SH-SY5Y (cell line): ENCODE measurements around the gene ETFA.

Experiments used
- GATA2 ChIP-seq: IDR thresholded peaks from 2 replicates; pipeline ENCODE4 v1.6.1; 2011; ENCODE audit warnings: mild to moderate bottlenecking, low read depth, low read length
- GATA3 ChIP-seq: IDR thresholded peaks from 2 replicates; pipeline ENCODE4 v1.6.1; 2011; ENCODE audit warnings: low read depth, mild to moderate bottlenecking, low read length, moderate library complexity

DNA sequence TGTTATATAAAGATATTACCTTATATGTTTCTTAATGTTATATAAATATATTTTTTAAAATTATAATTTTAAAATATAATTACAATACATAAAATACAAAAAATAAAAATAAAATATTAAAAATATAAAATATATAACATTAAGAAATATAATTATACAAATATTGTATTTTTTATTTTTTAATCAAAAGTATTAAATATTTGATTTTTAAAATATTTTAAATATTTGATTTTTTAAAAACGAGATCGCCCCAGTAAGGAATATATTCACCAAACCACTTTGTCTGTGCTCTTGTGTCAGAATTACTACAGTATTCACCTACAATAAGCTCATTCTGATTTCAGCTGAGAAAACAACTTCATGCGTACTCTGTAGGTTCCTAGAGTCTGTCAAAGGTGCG lies 89.1 kb downstream of the ETFA start:
- TF ChIP-seq GATA3, result no peak
- TF ChIP-seq GATA2, result no peak
